Chondrocyte (in vitro differentiated cells): ENCODE measurements around the gene MS4A4E. TPM values are rescaled to one million over a fixed set of nuclear protein-coding genes. Genes with fewer than 3 reads are reported as not detected.

ENCODE experiments used
- DNase-seq: peaks from one replicate; pipeline ENCODE4 v3.0.0; 2021; ENCODE audit warnings: mixed read lengths, low spot score
- H3K27ac Mint-ChIP-seq: one replicate; pipeline ENCODE4 v1.8.0; 2021; ENCODE audit warnings: mild to moderate bottlenecking, moderate library complexity, mixed read lengths; ENCODE audit not compliant: unreplicated experiment
- H3K27me3 Mint-ChIP-seq: 2 replicates; pipeline ENCODE4 v1.8.0; 2021; ENCODE audit warnings: low read depth, mixed read lengths
- H3K36me3 Mint-ChIP-seq: 2 replicates; pipeline ENCODE4 v1.8.0; 2021; ENCODE audit warnings: low read depth, mixed read lengths
- H3K4me1 Mint-ChIP-seq: 2 replicates; pipeline ENCODE4 v1.8.0; 2021; ENCODE audit warnings: low read depth, mild to moderate bottlenecking, mixed read lengths
- H3K4me3 Mint-ChIP-seq: one replicate; pipeline ENCODE4 v1.8.0; 2021; ENCODE audit warnings: mild to moderate bottlenecking, moderate library complexity, mixed read lengths; ENCODE audit not compliant: unreplicated experiment
- H3K9me3 Mint-ChIP-seq: 2 replicates; pipeline ENCODE4 v1.8.0; 2021; ENCODE audit warnings: low read depth, mixed read lengths
- CTCF ChIP-seq: fragments of 200-600 bp; sonication (generic); IDR thresholded peaks from 2 replicates; pipeline ENCODE4 v1.5.0; 2021; ENCODE audit warnings: antibody characterized with exemption, mild to moderate bottlenecking, moderate library complexity
- total RNA-seq: library from RNA; stranded (reverse); gene quantifications from 3 replicates; pipeline ENCODE4 v1.2.1, GENCODE V29; 2021

MS4A4E gene
- total RNA-seq, 1 donor from 2014 or later: 0.20 TPM

GRCh38 chr11:60221181-60221580 is 21.8 kb downstream of the MS4A4E start:
- TF ChIP-seq CTCF: no peak
- Mint-ChIP-seq H3K4me3 (no peak overlapping the region), H3K9me3 (no peaks in the 10 kb centered on the region), H3K27me3 (peaks cover 3% of the 10 kb centered on the region), H3K4me1 (no peaks in the 10 kb centered on the region), H3K27ac (no peak overlapping the region), H3K36me3 (no peaks in the 10 kb centered on the region)
- DNase-seq: no peak

- Mint-ChIP-seq H3K27me3 (peaks cover 8% of the 10 kb centered on the region), H3K27ac (no peak overlapping the region), H3K36me3 (no peaks in the 10 kb centered on the region), H3K9me3 (no peaks in the 10 kb centered on the region), H3K4me1 (no peaks in the 10 kb centered on the region), H3K4me3 (no peak overlapping the region)
- no peak for DNase-seq
- TF ChIP-seq CTCF: no peak
Observed at GRCh38 chr11:60214386-60214785, 28.6 kb downstream of the MS4A4E start.

- no peak overlapping the region for H3K4me3 Mint-ChIP-seq
- no peak overlapping the region for H3K27ac Mint-ChIP-seq
- TF ChIP-seq CTCF: no peak
- no peak for DNase-seq
- peaks cover 8% of the 10 kb centered on the region for H3K27me3 Mint-ChIP-seq
- no peaks in the 10 kb centered on the region for H3K36me3 Mint-ChIP-seq
- no peaks in the 10 kb centered on the region for H3K9me3 Mint-ChIP-seq
- H3K4me1 Mint-ChIP-seq: no peaks in the 10 kb centered on the region
Observed at GRCh38 chr11:60211206-60211605, 31.7 kb downstream of the MS4A4E start.

GRCh38 chr11:60209977-60210376 is 33.0 kb downstream of the MS4A4E start:
- H3K27me3 Mint-ChIP-seq: peaks cover 7% of the 10 kb centered on the region
- H3K4me3 Mint-ChIP-seq: no peak overlapping the region
- no peak overlapping the region for H3K27ac Mint-ChIP-seq
- no peaks in the 10 kb centered on the region for H3K36me3 Mint-ChIP-seq
- no peak for DNase-seq
- H3K9me3 Mint-ChIP-seq: no peaks in the 10 kb centered on the region
- no peaks in the 10 kb centered on the region for H3K4me1 Mint-ChIP-seq
- no peak for TF ChIP-seq CTCF

- Mint-ChIP-seq H3K9me3 (no peaks in the 10 kb centered on the region), H3K27me3 (peaks cover 7% of the 10 kb centered on the region), H3K36me3 (no peaks in the 10 kb centered on the region), H3K4me3 (no peak overlapping the region), H3K4me1 (no peaks in the 10 kb centered on the region), H3K27ac (no peak overlapping the region)
- TF ChIP-seq CTCF: no peak
- DNase-seq: no peak
Observed at GRCh38 chr11:60208951-60209350, 34.0 kb downstream of the MS4A4E start.
